ENCODE results near the gene DUS4L. TPM values are rescaled to one million over a fixed set of nuclear protein-coding genes. Genes with fewer than 3 reads are reported as not detected.
A peak's percentile ranks its signal among the peaks of the same experiment; 100 is the strongest.

The DUS4L gene
- total and polyA plus RNA-seq, 3 experiments from 2014 or later: 6.6 to 11.6 (median 11.6) TPM

GRCh38 chr7:107538001-107538400 lies 25.8 kb upstream of the DUS4L start:
- Mint-ChIP-seq H3K9me3 (peaks cover 0 to 2% (median 0%) of the 10 kb centered on the region in 5 donors), H3K36me3 (peaks cover 47 to 75% (median 51%) of the 10 kb centered on the region in 3 donors), H3K27ac (no peak overlapping the region), H3K27me3 (no peaks in the 10 kb centered on the region), H3K4me3 (no peak overlapping the region), H3K4me1 (peaks cover 48 to 62% (median 52%) of the 10 kb centered on the region in 3 donors)
- no peaks in the 10 kb centered on the region for H3K4me1 ChIP-seq (ENCODE audit: insufficient read depth, low read length)
- H3K27me3 ChIP-seq (ENCODE audit: insufficient read depth, low read length, poor library complexity, severe bottlenecking): no peaks in the 10 kb centered on the region
- no peaks in the 10 kb centered on the region for H3K9me3 ChIP-seq (ENCODE audit: low read length)
- peaks cover 1% of the 10 kb centered on the region for H3K36me3 ChIP-seq (ENCODE audit: insufficient read depth, low read length)
- DNase-seq: no peak
- no peak overlapping the region for H3K27ac ChIP-seq (ENCODE audit: low read depth, low read length)
- no peak overlapping the region for H3K4me3 ChIP-seq (ENCODE audit: low read length)
- POLR2A ChIA-PET: interaction anchor here (0.6 kb wide), 1 partner anchor 908 kb away, joined by 3 read pairs; no protein-coding TSS in a partner anchor
- CTCF ChIA-PET: no interaction called here

GRCh38 chr7:107543338-107543993 lies 20.3 kb upstream of the DUS4L start:
- Histone ChIP-seq H3K4me1 (ENCODE audit: insufficient read depth, low read length) (no peaks in the 10 kb centered on the region), H3K4me3 (ENCODE audit: low read length) (no peak overlapping the region), H3K9me3 (ENCODE audit: low read length) (no peaks in the 10 kb centered on the region), H3K36me3 (ENCODE audit: insufficient read depth, low read length) (peaks cover 16% of the 10 kb centered on the region), H3K27ac (ENCODE audit: low read depth, low read length) (no peak overlapping the region), H3K27me3 (ENCODE audit: insufficient read depth, low read length, poor library complexity, severe bottlenecking) (no peaks in the 10 kb centered on the region)
- H3K27me3 Mint-ChIP-seq: no peaks in the 10 kb centered on the region
- H3K4me3 Mint-ChIP-seq: peak overlapping the region in 1 of 7 donors; percentile 33
- ChIA-PET CTCF (no interaction called here), POLR2A (no interaction called here)
- DNase-seq: no peak
- H3K4me1 Mint-ChIP-seq: peaks cover 27 to 38% (median 28%) of the 10 kb centered on the region in 3 donors
- H3K27ac Mint-ChIP-seq: peak overlapping the region in 1 of 8 donors; percentile 8
- H3K9me3 Mint-ChIP-seq: peaks cover 9 to 21% (median 16%) of the 10 kb centered on the region in 5 donors
- H3K36me3 Mint-ChIP-seq: peaks cover 38 to 71% (median 44%) of the 10 kb centered on the region in 3 donors

- peaks cover 16% of the 10 kb centered on the region for H3K36me3 ChIP-seq (ENCODE audit: insufficient read depth, low read length)
- ChIA-PET CTCF (no interaction called here), POLR2A (no interaction called here)
- H3K27me3 Mint-ChIP-seq: no peaks in the 10 kb centered on the region
- H3K9me3 Mint-ChIP-seq: peaks cover 9 to 21% (median 16%) of the 10 kb centered on the region in 5 donors
- H3K27ac Mint-ChIP-seq: no peak overlapping the region
- no peak overlapping the region for H3K4me3 ChIP-seq (ENCODE audit: low read length)
- peaks cover 25 to 44% (median 29%) of the 10 kb centered on the region in 3 donors for H3K4me1 Mint-ChIP-seq
- no peaks in the 10 kb centered on the region for H3K9me3 ChIP-seq (ENCODE audit: low read length)
- H3K4me1 ChIP-seq (ENCODE audit: insufficient read depth, low read length): no peaks in the 10 kb centered on the region
- H3K27me3 ChIP-seq (ENCODE audit: insufficient read depth, low read length, poor library complexity, severe bottlenecking): no peaks in the 10 kb centered on the region
- DNase-seq: no peak
- no peak overlapping the region for H3K27ac ChIP-seq (ENCODE audit: low read depth, low read length)
- no peak overlapping the region for H3K4me3 Mint-ChIP-seq
- peaks cover 38 to 71% (median 42%) of the 10 kb centered on the region in 3 donors for H3K36me3 Mint-ChIP-seq
Measured at GRCh38 chr7:107544848-107545591, 18.8 kb upstream of the DUS4L start.

GRCh38 chr7:107551936-107552335 lies 11.8 kb upstream of the DUS4L start:
- peaks cover 26% of the 10 kb centered on the region for H3K36me3 ChIP-seq (ENCODE audit: insufficient read depth, low read length)
- H3K4me3 ChIP-seq (ENCODE audit: low read length): no peak overlapping the region
- ChIA-PET CTCF (no interaction called here), POLR2A (no interaction called here)
- no peak for DNase-seq
- H3K9me3 Mint-ChIP-seq: peaks cover 0 to 4% (median 0%) of the 10 kb centered on the region in 5 donors
- no peaks in the 10 kb centered on the region for H3K27me3 Mint-ChIP-seq
- peaks cover 10% of the 10 kb centered on the region for H3K4me1 ChIP-seq (ENCODE audit: insufficient read depth, low read length)
- peaks cover 51 to 78% (median 65%) of the 10 kb centered on the region in 3 donors for H3K4me1 Mint-ChIP-seq
- H3K27ac ChIP-seq (ENCODE audit: low read depth, low read length): no peak overlapping the region
- peaks cover 18 to 78% (median 40%) of the 10 kb centered on the region in 3 donors for H3K36me3 Mint-ChIP-seq
- no peaks in the 10 kb centered on the region for H3K9me3 ChIP-seq (ENCODE audit: low read length)
- H3K27me3 ChIP-seq (ENCODE audit: insufficient read depth, low read length, poor library complexity, severe bottlenecking): no peaks in the 10 kb centered on the region
- peak overlapping the region in 1 of 8 donors; percentile 54 for H3K27ac Mint-ChIP-seq
- H3K4me3 Mint-ChIP-seq: no peak overlapping the region

GRCh38 chr7:107555893-107556292 lies 7.9 kb upstream of the DUS4L start:
- no peak overlapping the region for H3K4me3 ChIP-seq (ENCODE audit: low read length)
- POLR2A ChIA-PET: no interaction called here
- DNase-seq: no peak
- peaks cover 29% of the 10 kb centered on the region for H3K4me1 ChIP-seq (ENCODE audit: insufficient read depth, low read length)
- H3K27ac ChIP-seq (ENCODE audit: low read depth, low read length): no peak overlapping the region
- Mint-ChIP-seq H3K27ac (peak overlapping the region in 1 of 8 donors; percentile 50), H3K4me3 (no peak overlapping the region), H3K36me3 (peaks cover 0 to 65% (median 26%) of the 10 kb centered on the region in 3 donors), H3K9me3 (no peaks in the 10 kb centered on the region), H3K4me1 (peaks cover 56 to 78% (median 66%) of the 10 kb centered on the region in 3 donors), H3K27me3 (no peaks in the 10 kb centered on the region)
- CTCF ChIA-PET: no interaction called here
- H3K27me3 ChIP-seq (ENCODE audit: insufficient read depth, low read length, poor library complexity, severe bottlenecking): no peaks in the 10 kb centered on the region
- H3K9me3 ChIP-seq (ENCODE audit: low read length): no peaks in the 10 kb centered on the region
- H3K36me3 ChIP-seq (ENCODE audit: insufficient read depth, low read length): peaks cover 28% of the 10 kb centered on the region

GRCh38 chr7:107559864-107560263 lies 3.9 kb upstream of the DUS4L start:
- Mint-ChIP-seq H3K4me3 (peak overlapping the region in 2 of 7 donors; percentile 27 to 88), H3K36me3 (peaks cover 0 to 42% (median 10%) of the 10 kb centered on the region in 3 donors), H3K27ac (peak overlapping the region in 5 of 8 donors; percentile 40 to 95 (median 91)), H3K27me3 (no peaks in the 10 kb centered on the region), H3K4me1 (peaks cover 62 to 78% (median 66%) of the 10 kb centered on the region in 3 donors), H3K9me3 (no peaks in the 10 kb centered on the region)
- DNase-seq: no peak
- ChIA-PET POLR2A (no interaction called here), CTCF (interaction anchor here (0.6 kb wide), 1 partner anchor 412 kb away, joined by 3 read pairs; no protein-coding TSS in a partner anchor)
- peaks cover 47% of the 10 kb centered on the region for H3K4me1 ChIP-seq (ENCODE audit: insufficient read depth, low read length)
- peaks cover 16% of the 10 kb centered on the region for H3K36me3 ChIP-seq (ENCODE audit: insufficient read depth, low read length)
- H3K27ac ChIP-seq (ENCODE audit: low read depth, low read length): no peak overlapping the region
- no peak overlapping the region for H3K4me3 ChIP-seq (ENCODE audit: low read length)
- no peaks in the 10 kb centered on the region for H3K9me3 ChIP-seq (ENCODE audit: low read length)
- no peaks in the 10 kb centered on the region for H3K27me3 ChIP-seq (ENCODE audit: insufficient read depth, low read length, poor library complexity, severe bottlenecking)

GRCh38 chr7:107560898-107561516 lies 2.8 kb upstream of the DUS4L start:
- H3K27ac ChIP-seq (ENCODE audit: low read depth, low read length): peak overlapping the region; percentile 34
- H3K27ac Mint-ChIP-seq: peak overlapping the region; percentile 61 to 97 (median 88)
- peaks cover 0 to 31% (median 5%) of the 10 kb centered on the region in 3 donors for H3K36me3 Mint-ChIP-seq
- ChIA-PET CTCF (no interaction called here), POLR2A (interaction anchor here (0.6 kb wide), 1 partner anchor 33 kb away, joined by 4 read pairs; no protein-coding TSS in a partner anchor)
- H3K4me1 ChIP-seq (ENCODE audit: insufficient read depth, low read length): peaks cover 50% of the 10 kb centered on the region
- H3K4me3 ChIP-seq (ENCODE audit: low read length): peak overlapping the region; percentile 23
- peak overlapping the region; percentile 49 to 88 (median 85) for H3K4me3 Mint-ChIP-seq
- H3K27me3 ChIP-seq (ENCODE audit: insufficient read depth, low read length, poor library complexity, severe bottlenecking): no peaks in the 10 kb centered on the region
- H3K9me3 ChIP-seq (ENCODE audit: low read length): no peaks in the 10 kb centered on the region
- H3K4me1 Mint-ChIP-seq: peaks cover 60 to 77% (median 66%) of the 10 kb centered on the region in 3 donors
- peak in 4 of 5 donors; percentile 50 to 74 (median 66) for DNase-seq
- no peaks in the 10 kb centered on the region for H3K27me3 Mint-ChIP-seq
- H3K36me3 ChIP-seq (ENCODE audit: insufficient read depth, low read length): peaks cover 12% of the 10 kb centered on the region
- no peaks in the 10 kb centered on the region for H3K9me3 Mint-ChIP-seq
